Fibroblast of skin of back (primary cell): ENCODE data around the gene NEDD4L.
"Not testable (repeated sequence)": the region's sequence is repeated elsewhere in the genome, so short reads cannot be mapped to it uniquely, and the experiment has no call there.

ENCODE experiments used
- DNase-seq: peaks from one replicate; pipeline ENCODE4 v3.0.0-alpha.2; 2013

The NEDD4L gene

GRCh38 chr18:58158459-58158858, 114.4 kb downstream of the NEDD4L start:
- DNase-seq, result no peak

- peak; percentile 35 for DNase-seq
These were observed 117.6 kb downstream of the NEDD4L start for GRCh38 chr18:58161659-58162058.

DNA sequence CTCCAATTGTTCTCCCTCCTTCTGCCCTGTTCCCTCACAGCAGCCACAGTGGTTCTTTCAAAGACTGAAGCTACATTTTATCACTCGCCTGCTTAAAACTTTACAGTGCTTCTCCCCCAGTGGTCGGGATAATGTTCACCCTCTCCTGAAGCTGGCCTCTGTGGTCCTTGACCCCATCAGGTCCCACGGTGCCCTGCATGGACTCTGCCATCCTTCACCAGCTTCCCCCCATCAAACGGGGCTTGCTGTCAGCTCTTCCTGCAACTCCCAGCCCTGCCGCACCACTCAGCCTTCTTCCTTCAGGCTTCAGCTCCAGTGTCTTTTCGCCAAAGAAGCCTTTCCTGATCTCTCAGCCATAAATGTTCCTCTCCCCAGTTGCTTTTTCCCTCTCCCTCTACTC, 118.1 kb downstream of the NEDD4L start:
- DNase-seq, result no peak

GRCh38 chr18:58163004-58163590, 119.1 kb downstream of the NEDD4L start:
- DNase-seq, result no peak

- DNase-seq, result no peak
These were observed 122.3 kb downstream of the NEDD4L start for GRCh38 chr18:58166278-58166844.

- DNase-seq, result no peak
These were observed 123.0 kb downstream of the NEDD4L start for GRCh38 chr18:58167073-58167472.

DNA sequence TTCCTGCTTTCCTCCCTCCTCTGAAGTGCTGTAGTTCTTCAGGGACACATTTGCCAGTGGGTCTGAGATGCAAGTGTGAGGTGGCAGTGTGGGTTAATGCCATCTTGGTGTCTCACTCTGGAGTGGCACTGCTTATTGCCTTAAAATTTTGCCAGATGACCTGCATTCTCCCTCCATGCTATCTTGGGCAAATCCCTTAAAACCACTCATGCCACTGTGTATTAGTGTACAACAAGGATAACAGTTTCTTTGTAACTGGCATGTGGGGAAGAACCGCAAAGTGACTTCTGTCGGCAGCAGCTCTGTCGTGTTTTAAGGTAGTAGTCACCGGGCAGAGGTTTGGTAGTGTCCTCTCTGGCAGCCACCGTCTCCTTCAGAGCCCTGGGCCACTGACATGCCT, 124.2 kb downstream of the NEDD4L start:
- DNase-seq, result peak; percentile 19

- no peak for DNase-seq
These were observed 125.0 kb downstream of the NEDD4L start for GRCh38 chr18:58168993-58169392.

GRCh38 chr18:58169472-58169871, 125.4 kb downstream of the NEDD4L start:
- no peak for DNase-seq

DNA sequence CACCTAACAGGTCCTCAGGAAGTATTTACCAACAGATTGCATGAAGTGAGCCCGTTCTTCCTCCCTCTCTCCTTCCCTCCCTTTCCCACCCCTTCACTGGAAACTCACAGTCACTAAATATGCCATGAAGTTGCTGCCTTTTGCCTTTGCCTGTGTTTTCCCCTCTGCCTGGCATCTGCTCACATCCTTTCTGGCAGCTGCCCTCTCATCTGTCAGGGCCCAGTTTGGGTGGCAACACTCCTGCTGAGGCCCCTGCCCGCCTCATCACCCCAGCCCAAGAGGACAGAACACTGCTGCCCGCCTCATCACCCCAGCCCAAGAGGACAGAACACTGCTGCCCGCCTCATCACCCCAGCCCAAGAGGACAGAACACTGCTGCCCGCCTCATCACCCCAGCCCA, 126.0 kb downstream of the NEDD4L start:
- not testable (repeated sequence) for DNase-seq

GRCh38 chr18:58172031-58172430, 128.0 kb downstream of the NEDD4L start:
- no peak for DNase-seq

DNA sequence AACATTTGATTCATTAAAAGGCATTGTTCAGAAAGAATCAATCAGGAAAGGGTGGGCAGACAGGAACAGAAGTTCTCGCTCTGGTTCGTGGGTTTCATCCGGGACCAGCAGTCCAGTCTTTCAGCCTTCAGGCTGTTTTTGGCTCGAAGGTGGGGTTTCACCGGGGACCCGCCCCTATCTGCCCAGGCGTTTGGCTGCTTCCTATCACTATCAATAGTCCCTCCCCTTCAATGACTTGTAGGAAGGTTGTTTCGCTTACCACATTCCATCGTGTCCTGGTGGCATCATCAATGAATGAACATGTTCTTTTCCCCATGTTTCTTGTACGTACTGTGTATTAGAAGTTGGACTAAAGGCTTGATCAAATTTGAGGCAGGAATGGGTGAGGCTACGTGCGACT, 130.3 kb downstream of the NEDD4L start:
- no peak for DNase-seq

DNA sequence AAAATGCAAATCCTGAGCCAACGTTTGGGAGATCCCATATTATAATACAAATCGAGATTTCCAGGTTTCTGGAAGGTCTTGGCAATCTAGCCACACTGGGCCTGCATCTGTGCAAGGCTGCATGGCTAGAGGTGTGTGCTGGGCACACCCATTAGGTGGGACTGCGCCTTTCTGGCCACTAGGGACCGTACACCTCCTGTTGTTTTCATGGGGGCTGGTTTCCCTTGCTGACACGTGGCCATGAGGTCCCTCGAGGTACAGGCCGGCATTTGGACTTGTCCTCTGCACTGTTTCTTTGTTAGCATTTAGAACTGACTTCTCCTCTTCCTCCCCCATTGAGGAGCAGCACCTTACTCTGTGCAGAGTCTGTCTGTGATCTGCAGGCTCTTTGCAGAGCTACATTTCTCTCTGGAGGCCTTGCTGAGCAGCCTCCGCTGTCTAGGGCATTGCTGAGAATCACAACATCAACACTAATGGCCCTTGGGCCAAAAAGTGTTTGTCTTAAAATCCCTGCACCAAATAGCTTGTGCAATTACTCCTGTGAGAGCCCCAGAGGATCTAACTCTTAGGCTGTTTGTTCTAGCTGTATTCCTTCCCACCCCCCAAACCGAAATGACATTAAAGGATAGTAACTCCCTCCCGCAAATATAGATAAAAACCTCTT, 131.2 kb downstream of the NEDD4L start:
- no peak for DNase-seq

DNA sequence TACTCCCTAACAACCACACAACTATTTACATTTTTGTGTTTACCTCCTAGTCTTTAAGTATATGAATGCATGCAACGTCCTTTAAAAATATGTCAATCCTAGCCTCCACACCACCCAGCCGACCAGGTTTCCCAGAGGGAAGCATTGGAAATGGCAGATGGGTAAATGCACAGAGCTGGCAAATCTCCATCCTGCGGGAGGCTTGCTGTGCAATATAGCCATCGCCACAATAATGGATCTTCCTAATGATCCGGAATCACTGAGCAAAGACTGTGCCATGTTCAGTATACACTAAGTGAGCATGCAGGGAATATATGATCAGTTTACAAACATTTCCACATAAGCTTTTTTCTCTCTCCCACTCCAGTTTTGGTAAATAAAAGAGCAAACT, 131.8 kb downstream of the NEDD4L start:
- DNase-seq, result no peak

DNA sequence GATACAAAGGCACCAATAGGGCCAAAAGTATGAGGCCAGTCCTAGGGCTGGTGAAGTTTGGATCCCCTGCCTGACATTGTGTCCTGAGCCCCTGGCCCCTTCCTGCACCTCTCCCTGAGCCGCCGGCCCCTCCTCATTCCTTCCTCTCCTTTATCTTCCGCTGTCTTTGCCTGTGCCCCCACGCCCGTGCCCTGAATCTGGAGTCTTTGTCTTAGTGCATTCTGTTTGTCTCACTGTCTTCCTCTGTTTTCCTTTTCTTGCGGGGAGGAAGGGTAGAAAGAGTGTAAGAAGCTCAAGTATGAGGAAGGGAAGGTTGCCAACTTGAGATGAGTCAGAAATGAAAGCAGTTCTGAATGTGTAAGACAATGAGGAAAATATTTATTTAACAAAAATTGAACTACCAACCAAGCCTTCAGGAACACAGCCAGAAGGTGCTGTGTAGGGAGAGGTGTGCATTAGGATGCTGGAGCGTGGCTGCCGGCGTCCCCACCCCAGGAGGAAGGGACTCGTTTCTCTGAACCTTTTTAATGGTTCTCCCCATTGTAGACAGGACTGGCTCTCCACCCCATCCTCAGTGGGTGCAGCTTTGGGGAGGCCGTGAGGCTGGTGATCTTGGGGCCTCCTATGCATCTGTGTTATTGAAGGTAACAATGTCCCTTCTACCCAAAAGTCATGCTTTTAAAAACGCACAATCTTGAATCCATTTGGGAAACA, 133.1 kb downstream of the NEDD4L start:
- DNase-seq, result peak; percentile 97

GRCh38 chr18:58177896-58178470, 134.0 kb downstream of the NEDD4L start:
- no peak for DNase-seq

DNA sequence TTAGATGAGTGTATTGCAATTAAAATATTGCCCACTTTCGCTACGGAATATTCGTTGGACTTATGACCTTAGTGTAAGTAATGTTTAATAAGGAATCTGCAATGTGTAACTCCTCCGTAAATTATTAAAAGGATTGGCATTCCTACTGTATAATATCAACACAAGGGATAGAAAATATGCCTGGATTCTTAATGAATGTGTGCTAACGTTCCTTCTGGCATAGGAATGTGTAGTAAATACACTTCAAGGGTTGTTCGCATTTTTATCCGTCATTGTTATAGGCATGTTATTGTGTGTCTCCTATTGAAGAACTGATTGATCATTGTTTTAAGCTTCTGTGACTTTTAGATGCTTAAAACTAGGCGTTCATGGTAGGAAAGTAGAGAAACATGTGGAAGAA, 134.5 kb downstream of the NEDD4L start:
- peak; percentile 81 for DNase-seq

DNA sequence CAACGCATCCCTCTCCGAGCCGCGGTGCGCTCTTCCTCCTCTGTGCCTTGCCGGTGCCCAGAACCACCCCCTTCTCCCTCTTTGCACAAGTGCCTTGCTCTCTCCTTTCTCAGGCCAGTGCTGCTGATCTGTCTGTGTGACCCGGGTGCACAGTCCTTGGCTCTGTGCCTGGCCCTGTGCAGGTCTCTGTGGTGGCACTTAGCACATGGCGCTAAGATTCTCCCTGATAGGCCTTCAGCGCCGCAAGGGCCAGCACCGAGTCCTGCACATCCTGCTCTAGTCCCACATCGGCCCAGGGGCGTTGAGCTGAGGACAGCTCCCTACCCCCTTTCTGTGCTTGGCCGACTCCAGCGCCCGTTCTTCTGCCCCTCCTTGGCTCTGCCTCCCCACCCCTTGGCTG, 136.1 kb downstream of the NEDD4L start:
- DNase-seq, result no peak

- peak; percentile 52 for DNase-seq
These were observed 136.8 kb downstream of the NEDD4L start for GRCh38 chr18:58180738-58181353.

DNA sequence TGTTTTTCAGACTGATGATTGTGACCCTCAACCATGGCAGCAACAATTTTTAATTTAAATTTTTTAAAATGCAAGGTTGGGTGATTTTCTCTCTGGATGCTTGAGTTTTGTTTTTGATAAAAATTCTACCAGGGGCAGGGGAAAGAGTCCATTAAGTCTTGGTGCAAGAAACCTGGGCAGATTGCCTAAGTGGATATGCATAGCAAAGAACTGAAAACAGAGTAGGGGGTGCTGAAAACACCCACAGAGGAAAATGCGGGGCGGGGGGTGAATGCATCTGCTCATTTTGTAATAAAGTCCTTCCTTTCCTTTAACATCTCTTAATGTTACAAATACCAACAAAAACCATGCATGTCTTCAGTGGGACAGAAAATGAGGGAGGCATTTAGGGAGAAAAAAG, 138.0 kb downstream of the NEDD4L start:
- no peak for DNase-seq

- DNase-seq, result no peak
These were observed 139.2 kb downstream of the NEDD4L start for GRCh38 chr18:58183226-58183625.

DNA sequence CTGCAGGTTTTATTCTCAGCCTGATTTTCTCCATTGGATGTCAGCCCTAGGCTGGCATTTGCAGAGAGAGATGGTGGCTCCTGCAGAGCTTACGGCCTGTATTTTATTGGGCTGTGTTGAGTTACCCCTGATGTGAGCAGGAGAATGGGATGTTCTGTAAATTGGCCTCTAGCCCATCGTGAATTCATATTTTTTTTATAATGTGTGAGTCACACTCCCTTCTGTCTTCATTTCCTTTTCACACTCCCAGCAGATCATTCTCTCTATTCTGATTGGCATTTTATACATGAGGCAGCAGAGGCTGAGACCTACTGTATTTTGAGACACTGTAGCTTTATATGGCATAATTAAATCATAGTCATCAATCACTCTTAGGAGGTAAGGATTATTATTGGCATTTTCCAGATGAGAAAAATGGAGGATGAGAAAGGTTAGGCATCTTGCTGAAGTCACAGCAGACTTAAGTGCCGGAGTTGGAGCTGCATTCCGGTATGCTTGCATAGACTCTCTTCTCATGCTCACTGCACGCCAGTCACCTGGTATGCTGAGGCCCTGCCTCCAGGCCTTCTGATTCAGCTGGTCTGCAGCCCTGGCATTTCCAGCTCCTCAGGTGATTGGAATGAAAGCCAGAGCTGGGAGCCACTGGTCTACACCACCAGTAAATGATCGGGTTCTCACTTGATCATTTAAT, 142.4 kb downstream of the NEDD4L start:
- DNase-seq, result peak; percentile 91
